Right lobe of liver (tissue), 6 donors: ENCODE measurements around the gene GRIA4. TPM values are rescaled to one million over a fixed set of nuclear protein-coding genes. Genes with fewer than 3 reads are reported as not detected.

Experiments used
- ATAC-seq, 4 donors: fragments of 200-7000 bp; cut with Tn5 transposase; one replicate each; pipeline ENCODE4 v1.9.1; 2020; ENCODE audit warnings: mild to moderate bottlenecking in 4 of 4, moderate library complexity in 4 of 4
- DNase-seq, 3 donors: peaks; one replicate each; pipeline ENCODE4 v3.0.0-alpha.2; 2020
- H3K27ac ChIP-seq, 3 donors: fragments of 200-600 bp; one replicate each; pipeline ENCODE4 v1.8.0; 2022
- H3K27me3 ChIP-seq, 2 donors: fragments of 200-600 bp; one replicate each; pipeline ENCODE4 v1.8.0; 2022
- H3K36me3 ChIP-seq, 4 donors: fragments of 200-600 bp; sonication (generic) in 1 of 4; one replicate each; pipeline versions ENCODE4 v1.5.1 to v1.8.0; 2017 to 2022; ENCODE audit warnings: control low read depth in 1 of 4
- H3K4me1 ChIP-seq, 4 donors: fragments of 200-600 bp; sonication (generic) in 1 of 4; one replicate each; pipeline versions ENCODE4 v1.5.1 to v1.8.0; 2017 to 2022; ENCODE audit warnings: control low read depth in 1 of 4
- H3K4me3 ChIP-seq, 3 donors: fragments of 200-600 bp; one replicate each; pipeline ENCODE4 v1.8.0; 2022
- H3K9me3 ChIP-seq, 4 donors: fragments of 200-600 bp; sonication (generic) in 1 of 4; one replicate each; pipeline versions ENCODE4 v1.5.1 to v1.8.0; 2017 to 2022; ENCODE audit warnings: control low read depth in 1 of 4
- CTCF ChIP-seq, 4 donors: fragments of 200-600 bp in 3 of 4; fragments of 450-650 bp in 1 of 4; IDR thresholded peaks; one replicate each; pipeline versions ENCODE4 v1.5.1 to v1.8.0; 2016 to 2022; ENCODE audit warnings: antibody characterized with exemption in 4 of 4, mild to moderate bottlenecking in 2 of 4
- POLR2A ChIP-seq: fragments of 450-650 bp; IDR thresholded peaks from one replicate; pipeline ENCODE4 v1.6.1; 2017; ENCODE audit warnings: antibody characterized with exemption, mild to moderate bottlenecking
- WGBS: methylation state at CpG from one replicate; pipeline ENCODE4 v1.1.6; 2018; ENCODE audit warnings: low coverage, low lambda C conversion rate; ENCODE audit not compliant: insufficient coverage; ENCODE audit errors: missing lambda C conversion rate; 5-methylcytosine and 5-hydroxymethylcytosine counted together
- intact Hi-C, 2 donors: fragments of 100-400 bp; cut with DNase I; formaldehyde crosslinking; loops; one replicate each; pipeline versions ENCODE4 v1.11.2 to v1.14.1; 2022
- long read RNA-seq: library from polyadenylated mRNA; unstranded; transcript quantifications from one replicate; pipeline ENCODE4 v2.0.0, GENCODE V29; 2019
- total RNA-seq, 6 experiments: library from RNA; depleted of rRNA in 2 of 6; stranded (reverse); fragments of >200 nt in 2 of 6; fragmentation: NEBNext Ultra II Directional in 3 of 6; extraction: Animal tissue kit (Norgen Biotek cat#: 25700) in 3 of 6; gene quantifications; one replicate each; pipeline versions ENCODE4 v1.1.0 to v1.2.4, GENCODE V29; 2016 to 2023
- donor health status: DM: no; HTN: yes; CAD: no.
- donor health status: DM: no; HTN: no; CAD: no.
- donor health status: DM: no; HTN: no; CAD: no.
- donor health status: DM: no; HTN: yes; CAD: no.
- donor health status: DM: no; HTN: yes; CAD: no.

The GRIA4 gene
- total RNA-seq: under 1 TPM in 1 of 6 experiments, not detected in 5; 0.24 TPM
- long read RNA-seq: 0 reads

DNA sequence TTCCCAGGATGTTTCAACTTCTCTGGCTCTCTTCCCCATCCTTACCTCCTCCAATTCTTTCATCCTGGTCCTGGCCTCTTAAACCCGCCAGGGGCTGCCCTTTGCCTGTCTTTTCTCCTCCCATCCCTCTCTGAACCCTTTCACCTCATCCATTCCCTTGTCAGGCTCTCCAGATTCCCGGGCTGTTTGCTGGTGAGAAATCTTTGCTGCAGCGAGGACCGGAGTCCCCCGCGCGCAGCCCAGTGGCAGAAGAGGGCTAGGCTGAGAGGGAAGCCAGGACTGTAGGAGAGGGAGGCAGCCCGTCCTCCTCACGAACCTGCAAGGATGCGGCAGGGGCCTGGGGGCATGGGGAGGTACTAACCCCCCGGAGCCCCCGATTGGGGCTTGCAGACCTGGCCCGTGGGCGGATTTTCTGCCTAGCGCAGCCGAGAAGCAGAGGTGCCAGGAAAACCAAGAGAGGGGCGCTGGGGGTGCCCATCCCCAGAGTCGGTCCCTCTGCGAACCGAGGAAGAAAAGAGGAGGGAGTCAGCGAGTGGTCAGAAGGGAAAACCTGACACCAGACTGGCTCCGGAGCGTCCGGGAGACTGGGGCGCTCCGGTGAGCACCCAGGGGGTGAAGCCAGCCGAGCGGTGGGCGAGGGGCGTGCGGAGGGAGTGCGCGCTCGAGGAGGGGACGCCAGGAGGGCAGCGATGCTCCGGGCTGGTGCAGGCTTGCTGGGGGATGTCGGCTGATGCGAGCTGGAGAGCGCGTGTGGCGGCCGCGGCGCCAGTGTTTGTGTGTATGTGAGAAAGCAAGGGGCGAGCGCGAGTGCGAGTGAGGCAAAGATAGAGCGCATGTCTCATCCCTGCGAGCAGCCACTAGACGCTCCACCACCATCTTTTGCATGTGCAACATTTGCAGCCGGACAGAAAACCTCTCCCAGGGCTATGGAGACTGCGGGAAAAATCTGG is at the start of gene GRIA4:
Gene GRIA4, plus strand, starts transcription at position 242 of the 950 bp plus-strand sequence. CDS start 925 bp downstream, outside the sequence.
- Histone ChIP-seq H3K36me3 (no peaks in the 10 kb centered on the region), H3K9me3 (no peaks in the 10 kb centered on the region), H3K27me3 (peaks cover 0 to 5% of the 10 kb centered on the region in 2 donors), H3K4me3 (no peak within 1 kb of the TSS), H3K4me1 (no peaks in the 10 kb centered on the region), H3K27ac (no peak within 1 kb of the TSS)
- 4% methylated on average over 28 of the region's 54 CpGs for WGBS
- ATAC-seq (peak in 2 of 4 donors; percentile 15 to 37), DNase-seq (peak in 1 of 3 donors; percentile 45)
- no peak for TF ChIP-seq CTCF (IDR thresholded peaks at IDR 0.05)
- TF ChIP-seq POLR2A: no peak
- intact Hi-C loops: no loop called here

- ATAC-seq (no peak), DNase-seq (no peak)
- TF ChIP-seq CTCF (IDR thresholded peaks at IDR 0.05) (no peak), POLR2A (no peak)
- H3K9me3 ChIP-seq: no peaks in the 10 kb centered on the region
- no peaks in the 10 kb centered on the region for H3K4me1 ChIP-seq
- intact Hi-C loops: no loop called here
- H3K36me3 ChIP-seq: no peaks in the 10 kb centered on the region
- 48% methylated on average over 3 of the region's 3 CpGs for WGBS
- no peaks in the 10 kb centered on the region for H3K27me3 ChIP-seq
- no peak overlapping the region for H3K4me3 ChIP-seq
- H3K27ac ChIP-seq: no peak overlapping the region
These were observed 36.8 kb upstream of the GRIA4 start for GRCh38 chr11:105573091-105573490.

GRCh38 chr11:105574974-105575373 is 34.9 kb upstream of the GRIA4 start:
- intact Hi-C loops: no loop called here
- no peaks in the 10 kb centered on the region for H3K4me1 ChIP-seq
- H3K9me3 ChIP-seq: no peaks in the 10 kb centered on the region
- WGBS: 80% methylated on average over 3 of the region's 3 CpGs
- DNase-seq (no peak), ATAC-seq (no peak)
- H3K27me3 ChIP-seq: no peaks in the 10 kb centered on the region
- H3K36me3 ChIP-seq: no peaks in the 10 kb centered on the region
- no peak overlapping the region for H3K4me3 ChIP-seq
- no peak for TF ChIP-seq POLR2A
- TF ChIP-seq CTCF (IDR thresholded peaks at IDR 0.05): no peak
- no peak overlapping the region for H3K27ac ChIP-seq

DNA sequence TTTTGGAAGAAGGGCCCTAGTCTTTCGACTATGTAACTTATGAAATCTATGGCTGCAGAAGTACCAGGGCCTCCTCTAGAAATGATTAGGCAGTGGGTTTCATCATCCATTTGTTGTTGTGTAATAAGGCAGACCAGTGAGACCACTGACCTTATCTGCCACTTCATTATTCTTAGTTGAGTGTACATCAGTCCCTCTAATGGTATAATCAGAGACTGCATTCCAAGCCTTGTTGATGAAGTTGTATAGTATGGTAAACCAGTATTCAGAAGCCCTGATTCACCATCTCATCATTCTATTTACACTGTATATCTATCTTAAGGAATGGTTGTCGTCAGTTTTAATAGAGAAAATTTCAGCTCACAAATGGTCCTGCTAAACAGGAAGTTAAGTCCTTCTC is 32.2 kb upstream of the GRIA4 start:
- 39% methylated on average over 2 of the region's 2 CpGs for WGBS
- H3K9me3 ChIP-seq: no peaks in the 10 kb centered on the region
- ATAC-seq (no peak), DNase-seq (no peak)
- H3K27ac ChIP-seq: no peak overlapping the region
- H3K27me3 ChIP-seq: no peaks in the 10 kb centered on the region
- no peaks in the 10 kb centered on the region for H3K36me3 ChIP-seq
- intact Hi-C loops: no loop called here
- no peak overlapping the region for H3K4me3 ChIP-seq
- H3K4me1 ChIP-seq: no peaks in the 10 kb centered on the region
- TF ChIP-seq POLR2A: no peak
- TF ChIP-seq CTCF (IDR thresholded peaks at IDR 0.05): no peak
